Mucosa of rectum (tissue), 2 donors: ENCODE data around the gene SLC25A39.
"Not testable (repeated sequence)": the region's sequence is repeated elsewhere in the genome, so short reads cannot be mapped to it uniquely, and the experiment has no call there.

Experiments
- H3K27ac ChIP-seq, 2 donors: one replicate each; pipeline ENCODE4 v1.7.0; 2013; ENCODE audit warnings: inconsistent platforms in 2 of 2, low read depth in 2 of 2, low read length in 2 of 2
- H3K27me3 ChIP-seq, 2 donors: one replicate each; pipeline ENCODE4 v1.7.0; 2013; ENCODE audit warnings: low read length in 2 of 2; ENCODE audit not compliant: control insufficient read depth in 2 of 2, insufficient read depth in 2 of 2
- H3K36me3 ChIP-seq, 2 donors: one replicate each; pipeline ENCODE4 v1.7.0; 2013; ENCODE audit warnings: low read length in 2 of 2; ENCODE audit not compliant: control insufficient read depth in 2 of 2, insufficient read depth in 2 of 2
- H3K4me1 ChIP-seq, 2 donors: one replicate each; pipeline ENCODE4 v1.7.0; 2013; ENCODE audit warnings: low read length in 2 of 2, mild to moderate bottlenecking in 1 of 2; ENCODE audit not compliant: control insufficient read depth in 2 of 2, insufficient read depth in 2 of 2
- H3K4me3 ChIP-seq, 2 donors: one replicate each; pipeline ENCODE4 v1.7.0; 2013; ENCODE audit warnings: low read length in 2 of 2
- H3K9ac ChIP-seq, 2 donors: one replicate each; pipeline ENCODE4 v1.7.0; 2013; ENCODE audit warnings: low read length in 2 of 2, low read depth in 1 of 2, mild to moderate bottlenecking in 1 of 2
- H3K9me3 ChIP-seq, 2 donors: one replicate each; pipeline ENCODE4 v1.7.0; 2013; ENCODE audit warnings: low read length in 2 of 2; ENCODE audit not compliant: control insufficient read depth in 2 of 2
- donor health status: healthy.
- donor health status: Normal muscosa, but diverticular disease.

The SLC25A39 gene

GRCh38 chr17:44347206-44348055 lies 22.8 kb upstream of the SLC25A39 start:
- Histone ChIP-seq H3K4me3 (peak overlapping the region in 1 of 2 donors; percentile 20), H3K4me1 (peaks cover 11% of the 10 kb centered on the region in 2 donors), H3K36me3 (peaks cover 30 to 34% of the 10 kb centered on the region in 2 donors)
- H3K9ac ChIP-seq, H3K9me3 ChIP-seq, H3K27ac ChIP-seq, H3K27me3 ChIP-seq: not testable (repeated sequence)

- Histone ChIP-seq H3K9ac (peak overlapping the region; percentile 85 to 97), H3K4me1 (peaks cover 11% of the 10 kb centered on the region in 2 donors), H3K27me3 (no peaks in the 10 kb centered on the region), H3K36me3 (peaks cover 18 to 22% of the 10 kb centered on the region in 2 donors), H3K27ac (peak overlapping the region; percentile 86 to 95), H3K4me3 (peak overlapping the region; percentile 90 to 98), H3K9me3 (no peaks in the 10 kb centered on the region)
These were observed 21.6 kb upstream of the SLC25A39 start for GRCh38 chr17:44346064-44346844.

GRCh38 chr17:44345454-44346026 lies 20.9 kb upstream of the SLC25A39 start:
- H3K9ac ChIP-seq: peak overlapping the region; percentile 85 to 97
- peaks cover 11% of the 10 kb centered on the region in 2 donors for H3K4me1 ChIP-seq
- H3K9me3 ChIP-seq: no peaks in the 10 kb centered on the region
- H3K27me3 ChIP-seq: no peaks in the 10 kb centered on the region
- peak overlapping the region; percentile 86 to 95 for H3K27ac ChIP-seq
- peak overlapping the region; percentile 90 to 98 for H3K4me3 ChIP-seq
- H3K36me3 ChIP-seq: peaks cover 12 to 15% of the 10 kb centered on the region in 2 donors

- Histone ChIP-seq H3K36me3 (peaks cover 9 to 11% of the 10 kb centered on the region in 2 donors), H3K4me1 (peaks cover 11% of the 10 kb centered on the region in 2 donors)
These were observed 20.4 kb upstream of the SLC25A39 start, which contains the start of gene GRN for GRCh38 chr17:44344939-44345453. Gene GRN (plus strand): TSS chr17:44345302. CDS start chr17:44349165, 3,863 bp downstream.

GRCh38 chr17:44343510-44344209 lies 19.0 kb upstream of the SLC25A39 start:
- peaks cover 11% of the 10 kb centered on the region in 2 donors for H3K4me1 ChIP-seq
- H3K9ac ChIP-seq: no peak overlapping the region
- no peak overlapping the region for H3K4me3 ChIP-seq
- no peaks in the 10 kb centered on the region for H3K9me3 ChIP-seq
- no peaks in the 10 kb centered on the region for H3K27me3 ChIP-seq
- no peak overlapping the region for H3K27ac ChIP-seq
- no peaks in the 10 kb centered on the region for H3K36me3 ChIP-seq

More at GRCh38 chr17:44344939-44345453, 20.4 kb upstream of the SLC25A39 start, which contains the start of gene GRN:
- Histone ChIP-seq H3K27ac (peak within 1 kb of the TSS; percentile 86 to 95), H3K27me3 (no peaks in the 10 kb centered on the region), H3K9ac (peak within 1 kb of the TSS; percentile 85 to 97), H3K4me3 (peak within 1 kb of the TSS; percentile 90 to 98), H3K9me3 (no peaks in the 10 kb centered on the region)

GRCh38 chr17:44340553-44340952 lies 15.9 kb upstream of the SLC25A39 start:
- H3K4me3 ChIP-seq, H3K9ac ChIP-seq, H3K27ac ChIP-seq, H3K9me3 ChIP-seq, H3K36me3 ChIP-seq, H3K27me3 ChIP-seq, H3K4me1 ChIP-seq: not testable (repeated sequence)

GRCh38 chr17:44338702-44339101 lies 14.1 kb upstream of the SLC25A39 start:
- H3K9ac ChIP-seq: no peak overlapping the region
- no peak overlapping the region for H3K4me3 ChIP-seq
- no peaks in the 10 kb centered on the region for H3K4me1 ChIP-seq
- no peaks in the 10 kb centered on the region for H3K9me3 ChIP-seq
- no peak overlapping the region for H3K27ac ChIP-seq
- H3K27me3 ChIP-seq: no peaks in the 10 kb centered on the region
- no peaks in the 10 kb centered on the region for H3K36me3 ChIP-seq

GRCh38 chr17:44335968-44336367 lies 11.3 kb upstream of the SLC25A39 start:
- no peaks in the 10 kb centered on the region for H3K27me3 ChIP-seq
- no peak overlapping the region for H3K4me3 ChIP-seq
- H3K9me3 ChIP-seq: no peaks in the 10 kb centered on the region
- peaks cover 0 to 2% of the 10 kb centered on the region in 2 donors for H3K4me1 ChIP-seq
- H3K27ac ChIP-seq: no peak overlapping the region
- H3K9ac ChIP-seq: no peak overlapping the region
- no peaks in the 10 kb centered on the region for H3K36me3 ChIP-seq

- Histone ChIP-seq H3K4me1 (peaks cover 0 to 2% of the 10 kb centered on the region in 2 donors), H3K27me3 (no peaks in the 10 kb centered on the region), H3K9ac (no peak overlapping the region), H3K4me3 (no peak overlapping the region), H3K9me3 (no peaks in the 10 kb centered on the region), H3K27ac (no peak overlapping the region), H3K36me3 (no peaks in the 10 kb centered on the region)
These were observed 10.9 kb upstream of the SLC25A39 start for GRCh38 chr17:44335564-44335963.
